GM23338 (cell line): ENCODE results near the gene FSIP1. TPM values are rescaled to one million over a fixed set of nuclear protein-coding genes. Genes with fewer than 3 reads are reported as not detected.

ENCODE experiments used
- ATAC-seq: fragments of 200-7000 bp; cut with Tn5 transposase; 3 replicates; pipeline ENCODE4 v1.9.1; 2020
- DNase-seq: peaks from one replicate; pipeline ENCODE4 v3.0.0-alpha.2; 2015; ENCODE audit warnings: low spot score
- H2AFZ ChIP-seq: fragments of 200-600 bp; sonication (generic); 2 replicates; pipeline ENCODE4 v1.8.0; 2016; ENCODE audit warnings: antibody characterized with exemption, mild to moderate bottlenecking, moderate library complexity
- H3F3A ChIP-seq: fragments of 200-600 bp; sonication (generic); replicated peaks from 2 replicates; pipeline ENCODE4 v1.8.0; 2017; ENCODE audit warnings: antibody characterized with exemption, mixed run types, low read depth
- H3K27ac ChIP-seq: fragments of 200-600 bp; sonication (generic); 2 replicates; pipeline ENCODE4 v1.6.1; 2016; ENCODE audit warnings: low read depth
- H3K27me3 ChIP-seq: fragments of 200-600 bp; sonication (generic); 2 replicates; pipeline ENCODE4 v1.8.0; 2016; ENCODE audit warnings: mild to moderate bottlenecking, mixed run types, moderate library complexity; ENCODE audit not compliant: insufficient read depth
- H3K36me3 ChIP-seq: fragments of 200-600 bp; sonication (generic); 2 replicates; pipeline ENCODE4 v1.8.0; 2016; ENCODE audit warnings: mild to moderate bottlenecking; ENCODE audit not compliant: insufficient read depth
- H3K4me1 ChIP-seq: fragments of 200-600 bp; sonication (generic); 2 replicates; pipeline ENCODE4 v1.8.0; 2016; ENCODE audit warnings: mild to moderate bottlenecking, moderate library complexity; ENCODE audit not compliant: insufficient read depth
- H3K4me2 ChIP-seq: fragments of 200-600 bp; sonication (generic); 2 replicates; pipeline ENCODE4 v1.7.1; 2017; ENCODE audit warnings: mixed run types
- H3K4me3 ChIP-seq: fragments of 200-600 bp; sonication (generic); 2 replicates; pipeline ENCODE4 v1.6.1; 2016; ENCODE audit warnings: mixed run types
- H3K79me2 ChIP-seq: fragments of 200-600 bp; sonication (generic); replicated peaks from 2 replicates; pipeline ENCODE4 v1.8.0; 2017; ENCODE audit warnings: mild to moderate bottlenecking; ENCODE audit not compliant: insufficient read depth
- H3K9me2 ChIP-seq: fragments of 200-600 bp; sonication (generic); 2 replicates; pipeline ENCODE4 v1.8.0; 2017; ENCODE audit not compliant: insufficient read depth
- H4K20me1 ChIP-seq: fragments of 200-600 bp; sonication (generic); replicated peaks from 2 replicates; pipeline ENCODE4 v1.8.0; 2017; ENCODE audit warnings: mild to moderate bottlenecking; ENCODE audit not compliant: insufficient read depth
- H3K27ac Mint-ChIP-seq: 2 replicates; pipeline ENCODE4 v1.8.0; 2020; ENCODE audit warnings: inconsistent platforms, mild to moderate bottlenecking, moderate library complexity, mixed read lengths
- H3K27me3 Mint-ChIP-seq: 3 replicates; pipeline ENCODE4 v1.8.0; 2022; ENCODE audit warnings: low read depth, mild to moderate bottlenecking, moderate library complexity, mixed read lengths, inconsistent platforms; ENCODE audit not compliant: insufficient read depth, poor library complexity
- H3K36me3 Mint-ChIP-seq: 3 replicates; pipeline ENCODE4 v1.8.0; 2021; ENCODE audit warnings: low read depth, mild to moderate bottlenecking, inconsistent platforms, moderate library complexity, mixed read lengths
- H3K4me1 Mint-ChIP-seq: 3 replicates; pipeline ENCODE4 v1.8.0; 2020; ENCODE audit warnings: mild to moderate bottlenecking, inconsistent platforms, mixed read lengths
- H3K4me3 Mint-ChIP-seq: 3 replicates; pipeline ENCODE4 v1.8.0; 2021; ENCODE audit warnings: moderate library complexity, mild to moderate bottlenecking, inconsistent platforms, mixed read lengths
- H3K9me3 Mint-ChIP-seq: 3 replicates; pipeline ENCODE4 v1.8.0; 2020; ENCODE audit warnings: moderate library complexity, mild to moderate bottlenecking, inconsistent platforms, mixed read lengths
- CREB1 ChIP-seq: fragments of 250-450 bp; sonication (Bioruptor Pico); IDR thresholded peaks from 2 replicates; pipeline ENCODE4 v1.5.0; 2020; ENCODE audit warnings: low read depth, mild to moderate bottlenecking, moderate library complexity
- CTCF ChIP-seq, 2 experiments: fragments of 200-600 bp in 1 of 2; sonication (generic) in 1 of 2; conservative IDR thresholded peaks; 2 replicates each; pipeline versions ENCODE4 v1.5.1 to v1.6.1; 2016 to 2017; ENCODE audit warnings: antibody characterized with exemption in 2 of 2, low read depth in 2 of 2, mild to moderate bottlenecking in 2 of 2, moderate library complexity in 1 of 2
- ETS1 ChIP-seq: IDR thresholded peaks from 2 replicates; pipeline ENCODE4 v1.6.1; 2016; ENCODE audit warnings: antibody characterized with exemption
- EZH2 ChIP-seq: fragments of 200-600 bp; sonication (generic); IDR thresholded peaks from one replicate; pipeline ENCODE4 v1.8.0; 2017; ENCODE audit warnings: antibody characterized with exemption, mild to moderate bottlenecking, low read depth; ENCODE audit not compliant: unreplicated experiment
- EZH2phosphoT487 ChIP-seq: fragments of 200-600 bp; sonication (generic); IDR thresholded peaks from one replicate; pipeline ENCODE4 v1.8.1; 2018; ENCODE audit warnings: antibody characterized with exemption; ENCODE audit not compliant: unreplicated experiment
- NANOG ChIP-seq: IDR thresholded peaks from 2 replicates; pipeline ENCODE4 v1.6.1; 2016; ENCODE audit warnings: antibody characterized with exemption, borderline replicate concordance
- STAT1 ChIP-seq: IDR thresholded peaks from one replicate; pipeline ENCODE4 v1.6.1; 2016; ENCODE audit warnings: antibody characterized with exemption; ENCODE audit not compliant: unreplicated experiment
- ZNF114 ChIP-seq: fragments of 250-450 bp; sonication (Bioruptor Pico); IDR thresholded peaks from 2 replicates; pipeline ENCODE4 v1.5.0; 2020; ENCODE audit warnings: mild to moderate bottlenecking, moderate library complexity
- ZNF331 ChIP-seq: fragments of 250-450 bp; sonication (Bioruptor Pico); IDR thresholded peaks from 2 replicates; pipeline ENCODE4 v1.5.0; 2020; ENCODE audit warnings: low read depth, mild to moderate bottlenecking, moderate library complexity
- polyA plus RNA-seq: library from polyadenylated mRNA; unstranded; fragments of >200 nt; fragmentation: Nextera tagmentation; extraction: Ambion mirVana; gene quantifications from 2 replicates; pipeline ENCODE4 v1.2.1, GENCODE V29; 2016
- total RNA-seq: library from RNA; depleted of rRNA; stranded (reverse); fragments of >200 nt; shearing (Covaris generic); gene quantifications from 2 replicates; pipeline ENCODE4 v1.2.3, GENCODE V29; 2014
- TF ChIP-seq, protein P1 (sequence below): IDR thresholded peaks from one replicate; pipeline ENCODE4 v1.6.1; 2018; ENCODE audit warnings: antibody characterized with exemption; ENCODE audit not compliant: unreplicated experiment

The FSIP1 gene
- total and polyA plus RNA-seq, 2 experiments from 2014 or later, result 0.92 to 2.1 TPM

- TF ChIP-seq CTCF (conservative IDR thresholded peaks at IDR 0.05; ENCODE audit: low read depth in 2 of 2) (peak in 1 of 2 experiments; percentile 30; a peak in 1 of 4 replicates), EZH2phosphoT487 (no peak), STAT1 (no peak)
- TF ChIP-seq, protein P1, sequence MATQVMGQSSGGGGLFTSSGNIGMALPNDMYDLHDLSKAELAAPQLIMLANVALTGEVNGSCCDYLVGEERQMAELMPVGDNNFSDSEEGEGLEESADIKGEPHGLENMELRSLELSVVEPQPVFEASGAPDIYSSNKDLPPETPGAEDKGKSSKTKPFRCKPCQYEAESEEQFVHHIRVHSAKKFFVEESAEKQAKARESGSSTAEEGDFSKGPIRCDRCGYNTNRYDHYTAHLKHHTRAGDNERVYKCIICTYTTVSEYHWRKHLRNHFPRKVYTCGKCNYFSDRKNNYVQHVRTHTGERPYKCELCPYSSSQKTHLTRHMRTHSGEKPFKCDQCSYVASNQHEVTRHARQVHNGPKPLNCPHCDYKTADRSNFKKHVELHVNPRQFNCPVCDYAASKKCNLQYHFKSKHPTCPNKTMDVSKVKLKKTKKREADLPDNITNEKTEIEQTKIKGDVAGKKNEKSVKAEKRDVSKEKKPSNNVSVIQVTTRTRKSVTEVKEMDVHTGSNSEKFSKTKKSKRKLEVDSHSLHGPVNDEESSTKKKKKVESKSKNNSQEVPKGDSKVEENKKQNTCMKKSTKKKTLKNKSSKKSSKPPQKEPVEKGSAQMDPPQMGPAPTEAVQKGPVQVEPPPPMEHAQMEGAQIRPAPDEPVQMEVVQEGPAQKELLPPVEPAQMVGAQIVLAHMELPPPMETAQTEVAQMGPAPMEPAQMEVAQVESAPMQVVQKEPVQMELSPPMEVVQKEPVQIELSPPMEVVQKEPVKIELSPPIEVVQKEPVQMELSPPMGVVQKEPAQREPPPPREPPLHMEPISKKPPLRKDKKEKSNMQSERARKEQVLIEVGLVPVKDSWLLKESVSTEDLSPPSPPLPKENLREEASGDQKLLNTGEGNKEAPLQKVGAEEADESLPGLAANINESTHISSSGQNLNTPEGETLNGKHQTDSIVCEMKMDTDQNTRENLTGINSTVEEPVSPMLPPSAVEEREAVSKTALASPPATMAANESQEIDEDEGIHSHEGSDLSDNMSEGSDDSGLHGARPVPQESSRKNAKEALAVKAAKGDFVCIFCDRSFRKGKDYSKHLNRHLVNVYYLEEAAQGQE, result no peak
These were observed 38.1 kb downstream of the FSIP1 start (continued) for GRCh38 chr15:39744334-39745103.

DNA sequence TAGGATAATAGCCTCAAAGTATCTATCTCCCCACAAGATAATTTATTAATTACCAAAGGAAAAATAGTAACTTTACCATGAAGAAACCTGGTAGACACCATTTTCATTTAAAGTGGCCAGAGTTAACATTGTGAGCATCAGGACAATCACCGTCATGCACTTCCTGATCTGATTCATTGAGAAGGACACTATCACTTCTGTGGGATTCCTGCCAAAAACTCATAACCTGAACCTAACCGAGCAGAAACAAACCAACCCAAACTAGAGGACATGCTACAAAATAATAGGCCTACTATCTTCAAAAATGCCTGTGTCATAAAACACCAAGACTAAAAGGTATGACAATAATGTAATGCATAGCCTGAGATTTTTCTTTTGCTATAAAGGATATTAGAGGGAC lies 39.0 kb downstream of the FSIP1 start:
- H3K4me2 ChIP-seq, result no peak overlapping the region
- no peaks in the 10 kb centered on the region for H3K27me3 Mint-ChIP-seq
- H3K27me3 ChIP-seq, result no peaks in the 10 kb centered on the region
- H3K27ac Mint-ChIP-seq, result no peak overlapping the region
- no peaks in the 10 kb centered on the region for H3F3A ChIP-seq
- no peak overlapping the region for H2AFZ ChIP-seq
- no peak for ATAC-seq
- no peaks in the 10 kb centered on the region for H4K20me1 ChIP-seq
- H3K4me3 ChIP-seq, result no peak overlapping the region
- H3K36me3 ChIP-seq, result no peaks in the 10 kb centered on the region
- H3K9me2 ChIP-seq, result no peaks in the 10 kb centered on the region
- H3K4me1 ChIP-seq, result peaks cover 10% of the 10 kb centered on the region
- H3K36me3 Mint-ChIP-seq, result no peaks in the 10 kb centered on the region
- no peak overlapping the region for H3K4me3 Mint-ChIP-seq
- peaks cover 2% of the 10 kb centered on the region; the same call in 2 of the 3 replicates for H3K4me1 Mint-ChIP-seq
- no peaks in the 10 kb centered on the region for H3K9me3 Mint-ChIP-seq
- no peak for DNase-seq
- H3K27ac ChIP-seq, result no peak overlapping the region
- H3K79me2 ChIP-seq, result no peaks in the 10 kb centered on the region
- TF ChIP-seq NANOG (no peak), CREB1 (CRISPR knock-in tag) (no peak), EZH2 (no peak), STAT1 (no peak), EZH2phosphoT487 (no peak), ZNF331 (CRISPR knock-in tag) (no peak), ETS1 (no peak), ZNF114 (CRISPR knock-in tag) (no peak)
- TF ChIP-seq, protein P1, result no peak
